ENCODE measurements around the gene FLNC.
A peak's percentile ranks its signal among the peaks of the same experiment; 100 is the strongest.

FLNC gene

DNA sequence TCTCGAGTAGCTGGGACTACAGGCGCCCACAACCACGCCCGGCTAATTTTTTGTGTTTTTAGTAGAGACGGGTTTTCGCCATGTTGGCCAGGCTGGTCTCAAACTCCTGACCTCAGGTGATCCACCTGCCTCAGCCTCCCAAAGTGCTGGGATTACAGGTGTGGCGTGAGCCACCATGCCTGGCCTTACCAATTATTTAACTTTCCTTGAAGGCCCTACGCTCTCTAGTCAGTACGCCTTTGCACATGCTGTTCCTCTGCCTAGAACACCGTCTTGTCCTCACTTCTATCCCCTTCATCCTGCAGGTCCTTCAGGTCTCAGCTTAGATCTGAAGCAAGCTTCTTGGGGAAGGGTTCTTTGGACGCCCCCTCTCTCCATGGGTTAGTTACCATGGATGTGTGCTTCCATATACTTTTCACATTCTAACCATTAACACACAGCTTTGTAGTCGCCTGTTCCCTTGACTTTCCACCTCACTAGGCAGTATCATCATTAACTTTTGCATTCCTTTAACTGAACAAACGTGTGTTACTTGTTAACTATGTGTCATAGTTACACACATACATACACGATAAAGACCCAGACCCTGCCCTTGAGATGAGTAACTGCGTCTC lies 31.9 kb downstream of the FLNC start:
- no peak for DNase-seq (ENCODE audit: low read depth in 2 of 2)

DNA sequence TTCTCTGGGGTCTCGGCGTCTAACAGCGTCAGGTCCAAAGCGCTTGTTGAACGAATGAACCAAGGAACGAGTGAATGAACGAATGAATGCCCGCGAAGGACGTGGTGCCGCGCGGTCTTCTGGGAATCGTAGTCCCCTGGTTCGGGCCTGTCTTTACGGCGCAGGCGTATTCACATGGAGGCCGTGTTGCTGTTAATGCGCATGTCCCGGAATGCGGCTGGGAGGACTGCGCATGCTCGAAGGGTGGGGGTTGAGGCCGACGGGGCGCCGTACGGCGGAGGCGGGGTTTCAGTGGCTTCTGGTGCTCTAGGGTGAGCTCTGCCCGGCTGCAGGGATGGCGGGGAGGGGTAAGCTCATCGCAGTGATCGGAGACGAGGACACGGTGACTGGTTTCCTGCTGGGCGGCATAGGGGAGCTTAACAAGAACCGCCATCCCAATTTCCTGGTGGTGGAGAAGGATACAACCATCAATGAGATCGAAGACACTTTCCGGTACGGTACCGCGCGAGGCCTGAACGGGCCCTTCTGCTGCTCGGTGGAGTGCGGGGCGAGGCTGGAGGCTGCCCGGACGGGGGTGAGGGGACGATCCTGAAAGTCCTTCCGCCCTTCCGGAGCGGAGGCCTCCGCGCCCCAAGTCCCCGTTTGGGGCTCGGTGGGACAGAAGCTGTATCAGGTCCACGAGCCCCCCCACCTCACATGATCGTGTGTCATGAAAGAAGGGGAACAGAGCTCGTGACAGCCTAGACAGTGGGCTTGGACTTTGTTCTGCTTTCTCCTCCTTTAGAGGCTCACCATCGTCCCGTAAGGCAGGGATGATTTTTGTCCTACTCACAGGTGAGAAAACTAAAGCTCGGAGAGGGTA lies 32.6 kb downstream of the FLNC start, which contains the start of gene ATP6V1F:
TSS of gene ATP6V1F (plus strand) at position 286 of the 862 bp plus-strand sequence. CDS start at position 335, 49 bp downstream.
- peak; percentile 99 for DNase-seq (ENCODE audit: low read depth in 2 of 2)

DNA sequence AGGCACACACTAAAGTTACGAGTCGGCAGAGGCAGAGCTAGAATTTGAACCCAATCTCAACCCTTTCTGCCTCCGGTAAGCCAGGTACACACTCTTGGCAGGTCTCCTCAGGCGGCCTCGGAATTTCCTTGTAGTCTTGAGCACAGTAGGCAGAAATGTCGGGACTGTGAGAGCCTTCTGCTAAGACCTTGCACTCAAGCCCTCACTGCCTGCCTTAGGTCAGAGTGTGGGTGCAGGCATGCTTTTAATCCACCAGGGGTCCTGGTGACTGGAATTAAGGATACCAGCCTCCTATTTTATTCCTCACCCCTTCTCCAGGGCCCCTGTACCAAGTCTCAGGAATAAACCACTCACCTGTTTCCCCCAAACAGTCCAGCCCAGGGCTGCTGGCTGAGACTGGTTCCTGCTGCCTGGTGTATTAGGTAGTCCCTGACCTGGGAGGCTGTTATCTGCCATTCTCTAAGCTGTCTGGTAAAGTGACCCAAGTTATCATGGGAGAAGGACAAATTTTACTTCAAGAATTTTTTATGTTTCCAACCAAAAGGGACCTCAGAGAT lies 33.3 kb downstream of the FLNC start:
- peak in 1 of 2 donors; percentile 27 for DNase-seq (ENCODE audit: low read depth in 2 of 2)

DNA sequence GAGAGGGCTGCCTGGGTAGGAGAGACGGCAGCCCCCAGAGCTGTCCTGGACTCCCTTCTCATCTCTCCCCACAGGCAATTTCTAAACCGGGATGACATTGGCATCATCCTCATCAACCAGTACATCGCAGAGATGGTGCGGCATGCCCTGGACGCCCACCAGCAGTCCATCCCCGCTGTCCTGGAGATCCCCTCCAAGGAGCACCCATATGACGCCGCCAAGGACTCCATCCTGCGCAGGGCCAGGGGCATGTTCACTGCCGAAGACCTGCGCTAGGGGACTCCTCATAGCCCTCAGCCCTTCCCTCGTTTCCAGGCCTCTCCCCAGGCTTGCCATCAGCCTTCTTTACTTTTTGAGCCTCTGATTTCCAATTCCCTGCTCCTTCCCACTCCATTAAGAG lies 35.1 kb downstream of the FLNC start:
- DNase-seq (ENCODE audit: low read depth in 2 of 2), result no peak

DNA sequence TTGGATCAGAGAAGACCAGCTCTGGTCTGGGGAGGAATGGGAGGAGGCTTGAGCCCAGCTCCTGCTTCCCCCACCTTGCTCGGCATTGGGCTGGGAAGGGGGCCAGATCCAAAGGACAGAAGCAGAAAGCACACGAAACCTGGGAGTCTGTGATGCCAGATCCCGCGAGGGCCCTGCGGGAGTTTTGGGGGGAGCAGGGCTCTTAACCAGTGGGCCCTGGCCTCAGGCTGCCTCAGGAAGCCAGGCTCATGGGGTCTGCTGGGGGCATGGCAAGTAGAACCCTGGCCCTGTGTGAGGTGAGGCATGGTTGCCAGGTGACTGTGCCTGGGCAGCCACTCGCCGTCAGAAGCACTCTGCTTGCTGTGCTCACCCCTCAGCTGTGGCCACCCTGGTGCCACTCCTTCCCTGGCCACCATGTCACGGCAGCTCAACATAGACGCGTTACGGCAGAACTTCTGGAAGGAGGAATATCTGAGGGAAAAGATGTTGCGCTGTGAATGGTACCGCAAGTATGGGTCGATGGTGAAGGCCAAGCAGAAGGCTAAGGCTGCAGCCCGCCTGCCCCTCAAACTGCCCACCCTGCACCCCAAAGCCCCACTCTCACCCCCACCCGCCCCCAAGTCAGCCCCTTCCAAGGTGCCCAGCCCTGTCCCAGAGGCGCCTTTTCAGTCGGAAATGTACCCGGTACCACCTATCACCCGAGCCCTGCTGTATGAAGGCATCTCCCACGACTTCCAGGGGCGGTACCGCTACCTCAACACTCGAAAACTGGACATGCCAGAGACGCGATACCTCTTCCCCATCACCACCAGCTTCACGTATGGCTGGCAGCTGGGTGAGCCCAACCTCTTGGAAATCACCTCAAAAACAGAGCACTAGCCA lies 36.0 kb downstream of the FLNC start:
- DNase-seq (ENCODE audit: low read depth in 2 of 2), result no peak

DNA sequence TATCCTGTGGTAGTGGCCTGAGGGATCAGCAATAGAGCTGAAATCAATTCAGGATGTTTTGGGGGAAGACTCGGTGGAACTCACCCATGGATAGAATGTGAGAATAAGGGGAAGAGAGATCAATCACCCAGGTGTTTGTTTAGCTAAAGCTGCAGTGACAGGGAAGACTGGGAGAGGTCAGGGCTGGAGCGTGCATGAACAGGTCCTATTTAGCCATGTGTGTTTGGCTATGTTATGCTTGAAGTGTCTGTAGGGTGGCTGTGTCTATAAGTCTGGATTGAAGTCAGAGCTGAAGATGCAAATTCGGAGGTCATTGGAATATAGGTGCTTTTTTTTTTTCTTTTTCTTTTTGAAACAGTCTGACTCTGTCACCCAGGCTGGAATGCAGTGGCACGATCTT lies 37.0 kb downstream of the FLNC start:
- no peak for DNase-seq (ENCODE audit: low read depth in 2 of 2)

DNA sequence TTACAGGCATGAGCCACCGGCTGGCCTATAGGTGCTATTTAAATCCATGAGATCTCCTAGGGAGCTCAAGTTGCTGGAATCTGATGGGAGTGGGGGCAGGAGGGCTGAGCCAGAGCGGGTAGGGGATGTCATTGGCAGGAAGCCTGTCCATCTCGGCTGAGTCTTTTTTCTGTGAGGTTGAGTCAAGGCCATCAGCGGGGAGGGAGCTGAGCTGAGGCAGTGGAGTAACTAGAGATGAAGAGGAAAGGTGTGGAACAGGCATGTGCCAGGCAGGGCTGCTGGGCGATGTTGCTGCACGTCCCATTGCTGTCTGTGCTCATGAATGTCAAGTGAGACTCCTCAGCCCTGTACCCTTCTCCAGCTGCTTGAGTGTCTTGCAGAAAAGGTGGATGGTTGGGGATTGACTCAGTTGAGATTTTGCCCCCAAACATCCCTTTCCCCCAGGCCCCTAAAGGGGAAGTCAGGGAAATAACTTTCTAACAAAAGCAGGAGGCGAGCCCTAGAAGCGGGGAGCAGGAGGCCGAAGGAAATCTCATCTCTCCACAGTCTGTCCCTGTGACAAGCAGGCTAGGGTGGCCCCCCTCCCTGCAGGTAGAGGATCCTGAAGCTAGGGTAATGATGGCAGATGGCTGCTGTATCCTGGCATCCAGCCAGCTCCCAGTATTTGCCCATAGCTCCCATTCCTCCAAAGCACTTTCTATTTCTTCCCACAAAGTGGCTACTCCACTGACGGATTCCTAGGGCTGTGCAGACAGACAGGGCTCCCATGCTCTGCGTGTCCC lies 37.8 kb downstream of the FLNC start:
- no peak for DNase-seq (ENCODE audit: low read depth in 2 of 2)

DNA sequence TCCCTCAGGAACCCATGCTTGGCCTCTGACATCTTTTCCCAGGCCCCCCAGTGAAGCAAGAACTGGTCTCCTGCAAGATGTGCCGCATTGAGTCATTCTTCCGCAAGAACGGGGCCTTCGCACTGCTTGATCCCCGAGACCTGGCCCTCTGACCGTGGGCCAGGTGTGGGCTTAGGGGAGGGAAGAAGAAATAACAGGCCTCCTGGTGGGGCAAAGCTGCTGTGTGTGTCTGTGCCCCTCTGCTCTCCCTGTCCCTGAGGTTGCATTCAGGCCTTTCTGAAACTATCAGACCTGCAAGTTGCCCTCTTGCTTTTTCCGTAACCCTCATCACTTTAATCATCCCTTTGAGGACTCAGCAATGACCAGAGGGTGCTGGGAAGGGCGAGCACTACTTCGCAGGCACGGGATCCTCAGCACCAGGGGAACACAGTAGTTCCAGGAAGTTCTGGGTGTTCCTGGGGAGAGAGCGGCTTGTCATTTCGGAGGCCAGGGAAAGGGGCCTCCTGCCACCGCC lies 38.5 kb downstream of the FLNC start:
- DNase-seq (ENCODE audit: low read depth in 2 of 2), result no peak

DNA sequence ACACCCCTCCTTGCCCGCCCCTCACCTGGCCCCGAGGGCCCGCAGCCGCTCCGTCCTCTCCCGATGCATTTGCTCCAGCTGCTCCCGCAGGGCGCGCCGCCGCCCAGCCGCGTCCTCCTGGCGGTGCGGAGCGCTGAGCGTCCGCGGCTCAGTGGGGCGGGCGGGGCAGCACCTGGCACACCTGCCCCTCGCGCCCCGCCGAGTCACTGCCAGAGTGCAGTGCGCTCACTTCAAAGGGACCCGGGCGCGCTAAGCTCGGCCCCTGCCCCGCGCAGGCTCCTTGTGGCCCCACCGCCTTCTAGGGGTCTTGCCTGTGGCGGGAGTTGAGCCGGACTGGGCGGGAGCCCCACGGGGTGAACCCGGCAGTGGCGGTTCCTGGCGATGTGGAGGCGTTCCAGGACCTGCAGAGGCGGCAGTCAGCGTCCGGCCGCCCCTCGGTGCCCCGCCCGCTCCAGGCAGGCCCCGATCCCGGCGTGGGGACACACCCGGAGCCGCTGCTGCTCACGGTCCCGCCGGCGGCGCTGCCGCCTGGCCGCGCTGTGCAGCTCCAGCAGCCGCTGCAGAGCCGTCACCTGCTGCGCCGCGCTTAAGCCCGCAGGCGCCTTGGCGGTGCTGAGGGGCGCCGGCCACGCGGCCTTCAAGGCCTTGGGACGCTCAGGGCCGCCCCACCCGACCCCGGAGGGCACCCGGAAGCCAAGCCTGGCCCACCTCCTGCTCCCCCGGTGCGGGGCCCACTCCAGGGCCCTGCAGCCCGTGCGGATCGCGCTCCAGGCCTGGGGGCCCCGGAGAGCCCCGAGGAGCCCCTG lies 39.1 kb downstream of the FLNC start:
- peak; percentile 12 to 29 for DNase-seq (ENCODE audit: low read depth in 2 of 2)

DNA sequence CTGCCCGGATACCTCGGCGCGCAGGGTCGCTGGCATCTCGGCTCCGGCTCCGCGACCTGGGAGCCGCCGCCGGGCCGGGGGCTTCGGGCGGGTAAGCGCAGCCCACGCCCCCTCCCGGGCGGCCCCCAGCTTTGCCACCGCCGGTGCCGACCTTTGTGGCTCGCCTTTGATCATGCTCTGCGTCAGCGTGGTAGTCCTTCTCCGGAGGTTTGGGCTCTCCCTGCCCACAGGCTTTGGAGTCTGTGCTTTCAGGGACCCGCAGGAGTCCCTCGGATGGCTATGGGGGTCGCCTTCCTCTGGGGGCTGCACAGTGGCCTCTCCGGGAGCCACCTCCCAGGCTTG lies 39.7 kb downstream of the FLNC start:
- no peak for DNase-seq (ENCODE audit: low read depth in 2 of 2)

DNA sequence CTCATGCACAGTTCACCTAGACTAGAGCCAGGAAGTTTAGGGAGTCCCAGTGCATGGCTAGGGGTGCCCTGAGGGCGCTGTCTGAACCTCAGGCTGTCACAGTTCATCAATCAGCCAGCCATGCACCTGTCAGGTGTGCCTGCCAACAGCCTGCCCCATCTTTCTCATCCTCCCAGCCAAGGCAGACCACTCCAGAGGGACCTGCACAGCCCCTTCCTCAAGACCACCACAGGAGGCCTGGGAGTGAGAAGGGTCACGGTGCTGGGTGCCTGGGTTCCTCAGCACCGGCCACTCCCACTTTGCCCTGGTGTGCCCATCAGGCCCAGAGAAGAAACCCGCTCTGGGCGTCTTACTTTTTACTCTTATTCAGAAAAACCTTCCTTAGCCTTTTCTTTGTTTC lies 40.8 kb downstream of the FLNC start:
- no peak for DNase-seq (ENCODE audit: low read depth in 2 of 2)

DNA sequence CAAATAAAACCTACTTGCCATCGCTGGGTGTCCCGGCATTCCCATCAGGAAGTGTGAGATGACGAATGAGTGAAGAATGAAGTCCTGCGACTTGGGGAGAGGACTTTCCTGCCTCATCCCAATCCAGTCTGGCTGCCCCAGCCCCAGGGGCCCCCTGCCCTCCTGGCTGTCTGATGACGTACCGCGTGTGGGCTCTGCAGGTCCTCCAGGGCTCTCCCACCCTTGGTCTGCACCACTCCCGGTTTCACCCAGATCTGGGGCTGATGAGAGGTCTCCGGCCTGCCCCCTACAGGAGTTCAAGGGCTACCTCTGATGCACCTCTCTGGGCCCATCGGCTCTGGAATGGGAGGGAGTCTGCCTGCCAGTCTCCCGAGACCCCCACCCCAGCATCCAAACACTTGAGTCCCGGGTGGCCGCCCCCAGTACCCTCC lies 42.2 kb downstream of the FLNC start:
- no peak for DNase-seq (ENCODE audit: low read depth in 2 of 2)

DNA sequence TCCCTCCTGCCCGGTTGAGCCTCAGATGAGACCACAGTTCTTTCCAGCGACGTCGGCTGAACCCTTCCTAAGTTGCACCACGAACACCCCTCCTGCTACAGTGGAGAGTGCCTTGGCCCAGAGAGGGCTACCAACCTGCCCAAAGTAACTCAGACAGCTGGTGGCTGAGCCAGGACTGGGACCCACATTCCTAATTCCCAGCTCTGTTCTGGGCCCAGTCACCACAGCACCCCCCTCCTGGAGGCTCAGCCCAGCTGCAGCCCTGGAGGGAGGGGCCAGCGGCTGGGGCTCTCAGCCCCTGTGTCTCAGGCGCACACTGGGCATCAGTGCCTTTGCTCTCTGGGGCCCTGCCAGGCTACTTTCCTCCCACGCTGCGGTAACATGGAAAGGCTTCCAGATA lies 43.0 kb downstream of the FLNC start:
- no peak for DNase-seq (ENCODE audit: low read depth in 2 of 2)

DNA sequence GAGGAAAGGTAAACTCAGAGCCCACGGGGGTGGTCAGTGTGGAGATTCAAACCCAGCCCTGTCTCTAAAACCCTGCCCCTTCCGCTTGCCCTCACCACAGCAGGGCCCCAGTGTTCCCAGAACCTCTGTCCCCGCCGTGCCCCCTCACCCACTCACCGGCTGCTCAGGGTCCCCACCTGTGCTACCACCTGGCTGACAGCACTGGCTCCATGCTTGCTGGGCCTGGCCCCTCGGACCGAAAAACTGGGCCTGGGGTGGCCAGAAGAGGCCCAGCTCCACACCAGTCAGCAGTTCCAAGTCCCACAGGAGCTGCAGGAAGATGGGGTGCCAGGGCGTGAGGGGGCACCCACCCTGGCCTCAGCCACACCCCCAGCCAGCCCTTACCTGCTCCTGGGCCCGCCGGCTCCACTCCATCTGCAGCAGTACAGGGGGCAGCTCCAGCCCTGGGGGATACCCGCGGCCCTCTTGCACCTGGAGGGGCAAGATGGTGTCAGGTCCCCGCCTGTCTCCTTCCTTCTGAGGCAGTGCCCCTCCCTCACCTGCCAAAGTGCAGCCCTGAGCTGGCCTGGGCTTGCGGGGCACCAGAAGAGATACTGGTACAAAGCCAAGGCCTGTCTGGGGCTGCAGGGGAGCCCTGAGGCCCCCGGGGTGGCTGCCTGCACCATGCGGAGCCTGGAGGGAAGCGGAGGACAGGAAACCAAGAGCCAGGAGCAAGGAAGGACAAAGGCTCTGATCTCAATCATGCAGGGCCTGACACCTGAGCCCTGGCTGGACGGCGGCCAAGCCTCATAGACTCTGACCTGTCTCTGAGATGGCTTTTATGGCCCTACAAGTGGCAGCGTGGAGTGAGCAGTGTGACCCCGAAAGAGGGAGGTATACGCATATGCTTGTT lies 44.2 kb downstream of the FLNC start:
- no peak for DNase-seq (ENCODE audit: low read depth in 2 of 2)

DNA sequence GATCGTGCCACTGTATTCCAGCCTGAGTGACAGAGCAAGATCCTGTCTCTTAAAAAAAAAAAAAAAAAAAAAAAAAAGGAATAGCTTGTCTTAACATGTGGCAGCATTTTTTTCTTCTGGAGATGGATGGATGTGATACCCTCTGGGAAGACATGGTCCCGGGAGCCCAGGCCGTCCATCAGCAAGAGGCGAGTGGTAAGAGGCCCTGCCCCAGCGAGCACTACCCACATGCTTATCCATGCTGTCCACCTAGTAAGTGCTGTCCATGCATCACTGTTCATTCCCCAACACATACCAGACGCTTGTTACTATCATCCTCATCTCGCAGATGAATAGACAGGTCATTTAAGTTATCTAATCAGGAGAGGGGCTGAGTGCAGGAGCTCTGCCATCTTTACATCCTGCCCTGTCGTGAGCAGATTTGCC lies 45.3 kb downstream of the FLNC start:
- DNase-seq (ENCODE audit: low read depth in 2 of 2), result no peak

DNA sequence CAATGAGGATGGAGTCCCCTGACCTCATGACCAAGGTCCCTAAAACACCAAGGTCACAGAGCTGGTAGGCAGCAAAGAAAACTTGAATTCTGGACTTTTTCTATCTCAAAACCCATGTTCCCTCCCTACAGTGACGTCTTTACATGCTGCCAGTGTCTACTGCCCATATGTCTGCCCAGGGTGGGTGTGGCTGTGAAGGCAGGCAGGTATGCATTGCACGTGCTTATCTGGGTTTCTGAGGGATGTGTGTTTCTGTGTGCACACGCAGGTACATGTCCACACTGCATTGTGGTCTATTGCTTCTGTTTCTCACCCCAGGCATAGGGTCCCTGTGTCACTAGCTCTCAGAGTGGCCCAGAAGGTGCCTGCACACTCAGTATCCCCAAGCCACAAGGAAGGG lies 45.9 kb downstream of the FLNC start:
- DNase-seq (ENCODE audit: low read depth in 2 of 2), result no peak

DNA sequence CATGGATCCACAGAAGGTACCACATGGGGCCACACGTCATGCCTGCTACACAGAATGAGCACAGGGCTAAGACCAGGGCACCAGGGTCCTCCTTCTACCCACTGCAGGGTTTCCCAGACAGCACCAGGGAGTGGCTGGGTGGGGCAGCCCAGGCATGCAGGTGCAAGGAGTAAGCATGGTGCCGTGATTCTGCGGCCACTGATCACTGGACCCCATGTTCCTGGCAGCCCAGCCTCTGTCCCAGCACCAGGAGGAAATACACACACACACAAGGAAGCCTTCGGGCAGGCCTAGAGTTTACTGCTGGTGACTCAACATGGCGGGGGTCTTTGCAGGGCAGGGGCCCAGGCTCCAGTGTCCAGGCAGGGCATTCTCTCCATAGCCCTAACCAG lies 46.4 kb downstream of the FLNC start:
- no peak for DNase-seq (ENCODE audit: low read depth in 2 of 2)

DNA sequence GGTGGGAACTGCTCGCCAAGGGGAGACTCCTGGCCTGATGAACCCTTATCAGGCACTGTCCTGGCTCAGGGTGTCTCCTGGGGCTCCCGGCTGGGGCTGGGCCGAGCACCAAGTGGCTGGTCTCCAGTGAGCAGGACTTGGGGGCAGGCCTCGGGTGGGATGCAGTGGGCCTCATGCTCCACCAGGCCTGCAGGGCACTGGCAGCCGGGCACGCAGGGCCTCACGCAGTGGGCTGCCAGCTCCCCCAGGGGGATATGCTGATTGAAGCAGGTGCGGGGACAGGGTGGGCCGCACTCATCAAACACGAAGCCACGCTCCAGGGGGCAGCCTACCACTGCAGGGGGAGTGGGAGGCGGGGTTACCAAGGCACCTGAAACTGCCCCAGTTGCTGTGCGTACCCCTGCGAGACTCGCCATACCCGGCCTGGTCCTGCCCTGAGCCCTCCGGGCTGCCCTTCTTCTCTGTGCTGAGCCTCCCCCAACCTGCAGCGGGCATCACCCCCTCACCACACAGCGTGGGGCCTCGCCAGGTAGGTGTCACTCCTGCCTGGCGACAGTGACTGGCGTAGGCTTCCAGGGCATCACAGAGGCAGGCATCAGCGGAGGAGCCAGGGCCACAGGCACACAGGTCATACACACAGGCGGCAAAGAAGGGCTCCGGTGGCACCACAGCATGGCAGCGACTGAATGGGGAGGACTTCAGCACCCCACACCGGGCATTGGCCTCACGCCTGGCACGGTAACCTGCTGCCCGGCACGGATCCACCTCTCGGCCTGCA lies 47.0 kb downstream of the FLNC start:
- DNase-seq (ENCODE audit: low read depth in 2 of 2), result no peak
